ENCODE results near the gene HOXB9.
A peak's percentile ranks its signal among the peaks of the same experiment; 100 is the strongest.

Gene HOXB9

GRCh38 chr17:48622857-48623256 lies 3.3 kb downstream of the HOXB9 start:
- no peak for DNase-seq

GRCh38 chr17:48621410-48622392 lies 4.5 kb downstream of the HOXB9 start:
- DNase-seq, result no peak

- no peak for DNase-seq
These were observed 5.6 kb downstream of the HOXB9 start for GRCh38 chr17:48620461-48621139.

GRCh38 chr17:48619826-48620449 lies 6.2 kb downstream of the HOXB9 start:
- DNase-seq, result no peak

- DNase-seq, result no peak
These were observed 7.8 kb downstream of the HOXB9 start for GRCh38 chr17:48618256-48618896.

GRCh38 chr17:48617471-48618255 lies 8.5 kb downstream of the HOXB9 start:
- no peak for DNase-seq

GRCh38 chr17:48616717-48617470 lies 9.3 kb downstream of the HOXB9 start:
- DNase-seq, result no peak

- DNase-seq, result no peak
These were observed 10.0 kb downstream of the HOXB9 start for GRCh38 chr17:48615963-48616716.

- DNase-seq, result no peak
These were observed 10.9 kb downstream of the HOXB9 start, which contains the start of gene HOXB8 for GRCh38 chr17:48615047-48615962. HOXB8 (minus strand) TSS chr17:48615292; CDS start chr17:48614704, 588 bp downstream.

- no peak for DNase-seq
These were observed 12.1 kb downstream of the HOXB9 start for GRCh38 chr17:48613862-48614694.

- no peak for DNase-seq
These were observed 13.1 kb downstream of the HOXB9 start for GRCh38 chr17:48612854-48613691.

GRCh38 chr17:48612456-48612853 lies 13.7 kb downstream of the HOXB9 start:
- no peak for DNase-seq

- DNase-seq, result peak in 1 of 2 experiments; percentile 89
These were observed 14.3 kb downstream of the HOXB9 start for GRCh38 chr17:48611681-48612455.

- no peak for DNase-seq
These were observed 14.9 kb downstream of the HOXB9 start for GRCh38 chr17:48611213-48611612.

- DNase-seq, result no peak
These were observed 15.6 kb downstream of the HOXB9 start, which contains the start of gene HOXB7 for GRCh38 chr17:48610282-48611211. HOXB7 (minus strand) TSS chr17:48611017; CDS start chr17:48610918, 99 bp downstream.
